Stimulated activated CD8-positive, alpha-beta memory T cell treated with anti-CD3 and anti-CD28 coated beads, Interleukin-15, amount 100 ng/mL, for 4 hours (primary cell): ENCODE data around the gene GFRA3.

ENCODE experiments used
- DNase-seq, 2 donors: peaks; one replicate each; pipeline ENCODE4 v3.0.0-alpha.2; 2020; ENCODE audit warnings: low read depth in 2 of 2

The GFRA3 gene

GRCh38 chr5:138246822-138247221, 27.6 kb downstream of the GFRA3 start:
- DNase-seq, result no peak

GRCh38 chr5:138246334-138246733, 28.1 kb downstream of the GFRA3 start:
- no peak for DNase-seq

DNA sequence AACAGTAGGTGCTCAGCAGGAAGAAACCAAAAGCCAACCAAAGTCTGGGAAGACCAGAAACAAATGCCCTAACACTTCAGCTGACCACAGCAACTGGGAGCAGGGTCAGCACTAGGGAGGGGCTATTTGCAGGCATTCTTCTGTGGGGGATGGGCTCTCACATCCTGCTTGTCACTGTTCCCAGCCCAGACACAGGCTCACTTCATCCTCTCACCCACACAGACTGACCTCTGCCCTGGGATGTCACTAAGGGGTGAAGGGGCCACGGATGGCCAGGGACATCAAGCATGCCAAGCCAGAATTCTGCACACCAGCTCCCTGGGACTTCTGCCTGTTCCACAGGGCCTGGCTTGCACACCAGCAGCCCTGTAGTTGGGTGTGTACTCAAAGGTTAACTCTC, 28.7 kb downstream of the GFRA3 start:
- DNase-seq, result no peak

DNA sequence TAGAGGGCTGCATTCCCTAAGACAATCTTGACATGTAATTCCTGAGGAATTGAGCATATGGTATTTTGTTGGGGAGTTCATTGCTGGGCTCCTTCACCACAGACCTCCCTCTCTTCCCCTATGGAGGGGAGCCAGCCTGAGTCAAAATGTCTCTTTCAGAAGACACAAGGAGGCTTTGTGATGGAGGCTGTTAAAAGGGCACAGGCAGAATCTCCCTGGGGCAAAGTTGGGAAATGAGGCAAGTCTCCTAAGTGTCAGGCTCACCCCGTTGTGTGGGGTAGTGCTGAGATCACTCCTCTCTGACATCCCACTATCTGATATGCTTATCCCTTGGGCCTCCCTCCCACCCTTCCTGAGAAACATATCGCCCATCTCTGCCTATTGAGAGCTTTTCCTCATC, 30.6 kb downstream of the GFRA3 start:
- no peak for DNase-seq

- no peak for DNase-seq
Measured at GRCh38 chr5:138241688-138242571, 32.5 kb downstream of the GFRA3 start.

DNA sequence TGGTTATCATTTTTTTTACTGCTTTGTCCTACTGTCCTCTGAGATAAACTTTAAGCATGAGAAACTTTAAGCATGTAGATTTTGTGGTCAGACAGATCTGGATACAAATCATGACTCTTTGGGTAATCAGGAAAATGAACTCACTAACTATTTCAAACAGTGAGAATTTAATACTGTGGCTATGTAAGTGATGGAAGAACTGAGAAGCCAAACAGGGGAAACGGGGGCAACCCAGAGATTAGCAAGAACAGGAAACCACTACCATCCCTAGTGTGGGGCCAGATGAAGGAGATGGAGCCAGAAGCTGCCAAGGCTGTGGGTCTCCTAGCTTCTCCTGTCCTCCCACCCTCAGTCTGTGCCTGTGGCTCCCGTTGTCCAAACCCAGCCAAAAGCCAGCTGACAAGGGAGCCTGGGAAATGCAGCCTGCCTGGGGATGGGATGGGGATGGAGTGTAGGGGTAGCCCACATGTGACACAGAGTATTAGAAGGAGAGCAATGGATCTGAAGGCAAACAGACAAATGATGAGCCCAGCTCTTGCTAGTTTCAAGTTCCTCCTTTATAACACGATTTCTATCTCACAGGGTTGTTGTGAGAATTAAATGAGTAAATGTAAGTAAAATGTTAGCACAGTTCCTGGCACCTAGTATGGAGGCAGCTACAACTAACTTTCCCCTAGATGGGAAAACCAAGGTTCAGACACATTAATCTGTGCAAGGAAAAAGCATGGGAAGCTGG, 33.6 kb downstream of the GFRA3 start:
- no peak for DNase-seq

- no peak for DNase-seq
Measured at GRCh38 chr5:138238034-138238433, 36.4 kb downstream of the GFRA3 start.

DNA sequence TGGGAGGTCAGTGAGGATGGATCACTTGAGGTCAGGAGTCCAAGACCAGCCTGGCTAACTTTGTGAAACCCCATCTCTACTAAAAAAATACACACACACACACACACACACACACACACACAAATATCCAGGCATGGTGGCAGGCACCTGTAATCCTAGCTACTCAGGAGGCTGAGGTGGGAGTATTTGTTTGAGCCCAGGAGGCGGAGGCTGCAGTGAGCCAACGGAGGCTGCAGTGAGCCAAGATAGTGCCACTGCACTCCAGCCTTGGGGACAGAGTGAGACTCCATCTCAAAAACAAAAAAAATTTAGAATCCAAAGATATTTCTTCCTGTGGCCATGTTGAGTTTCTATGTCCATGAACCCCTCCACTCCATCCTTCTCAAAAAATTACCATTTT, 39.8 kb downstream of the GFRA3 start:
- DNase-seq, result no peak

DNA sequence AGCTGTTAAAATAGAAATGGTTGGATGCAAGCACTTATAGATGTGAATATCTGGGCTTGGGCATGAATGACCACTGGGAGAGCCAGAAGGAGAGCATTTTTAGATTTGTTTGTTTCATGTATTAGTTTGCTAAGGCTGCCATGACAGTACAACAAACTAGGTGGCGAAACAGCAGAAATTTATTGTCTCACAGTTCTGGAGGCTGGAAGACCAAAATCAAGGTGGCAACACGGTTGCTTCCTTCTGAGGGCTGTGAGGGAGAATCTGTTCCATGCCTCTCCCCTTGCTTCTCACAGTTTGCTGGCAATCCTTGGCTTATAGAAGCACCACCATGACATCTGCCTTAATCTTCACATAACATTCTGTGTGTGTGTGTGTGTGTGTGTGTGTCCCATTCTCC, 41.1 kb downstream of the GFRA3 start:
- DNase-seq, result no peak

DNA sequence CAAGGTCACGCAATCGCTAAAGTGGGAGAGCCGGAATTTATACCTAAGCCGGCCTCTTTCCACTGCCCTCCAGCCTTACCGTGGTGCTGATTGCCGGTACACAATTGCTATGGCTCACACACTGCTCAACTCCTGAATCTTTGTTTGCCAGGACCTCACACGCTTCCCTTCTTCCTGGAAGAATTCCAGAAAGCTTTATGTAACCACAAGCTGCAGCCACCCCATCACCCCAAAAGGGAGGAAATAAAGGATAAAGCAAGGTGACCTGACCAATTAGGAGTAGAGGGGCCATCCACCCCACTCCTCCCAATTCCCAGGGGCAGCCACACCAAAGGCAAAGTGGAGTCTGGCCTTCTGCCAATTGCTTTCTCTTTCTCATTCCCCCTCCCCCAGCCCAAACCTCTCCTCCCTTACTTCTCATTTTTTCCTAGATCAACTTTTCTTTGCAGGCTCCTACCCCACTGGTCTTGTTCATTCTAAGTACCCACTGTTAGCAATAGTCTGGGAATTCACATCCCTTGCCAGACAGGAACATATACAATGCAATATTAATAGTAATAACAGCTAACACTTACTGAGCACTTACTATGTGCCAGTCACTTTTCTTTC, 43.3 kb downstream of the GFRA3 start:
- DNase-seq, result no peak

DNA sequence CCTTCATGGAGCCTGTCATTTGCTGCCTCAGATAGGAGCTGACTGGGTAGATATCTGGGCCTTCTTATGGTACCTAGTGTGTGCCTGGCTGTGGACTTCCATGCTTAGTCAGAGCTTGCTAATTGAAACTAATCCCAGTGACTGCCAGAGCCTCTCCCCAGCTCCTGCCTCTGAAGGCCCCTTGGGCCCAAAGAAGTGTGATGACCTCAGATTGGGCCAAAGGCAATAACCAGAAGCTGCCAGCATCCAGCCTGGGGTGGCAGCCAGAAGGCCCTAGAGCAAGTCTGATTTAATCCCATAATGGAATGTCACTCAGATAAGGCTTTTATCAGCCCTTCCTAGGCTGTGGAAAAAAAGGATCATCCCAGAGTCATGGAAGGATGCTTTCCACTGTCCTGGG, 44.2 kb downstream of the GFRA3 start:
- DNase-seq, result no peak

DNA sequence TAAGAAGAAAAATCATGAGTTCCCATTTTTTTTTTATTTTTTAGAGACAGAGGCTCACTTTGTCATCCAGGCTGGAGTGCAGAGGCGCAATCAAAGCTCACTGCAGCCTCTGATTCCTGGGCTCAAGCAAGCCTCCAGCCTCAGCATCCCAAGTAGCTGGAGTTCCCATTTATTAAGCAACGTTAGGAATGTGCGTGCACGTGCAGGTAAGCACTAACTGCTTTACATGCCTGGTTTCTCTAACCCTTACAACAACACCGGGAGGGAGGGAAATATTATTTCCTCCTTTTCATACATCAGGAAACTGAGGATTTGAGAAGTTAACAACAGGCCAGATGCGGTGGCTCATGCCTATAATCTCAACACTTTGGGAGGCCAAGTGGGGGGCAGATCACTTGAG, 45.0 kb downstream of the GFRA3 start:
- DNase-seq, result no peak

DNA sequence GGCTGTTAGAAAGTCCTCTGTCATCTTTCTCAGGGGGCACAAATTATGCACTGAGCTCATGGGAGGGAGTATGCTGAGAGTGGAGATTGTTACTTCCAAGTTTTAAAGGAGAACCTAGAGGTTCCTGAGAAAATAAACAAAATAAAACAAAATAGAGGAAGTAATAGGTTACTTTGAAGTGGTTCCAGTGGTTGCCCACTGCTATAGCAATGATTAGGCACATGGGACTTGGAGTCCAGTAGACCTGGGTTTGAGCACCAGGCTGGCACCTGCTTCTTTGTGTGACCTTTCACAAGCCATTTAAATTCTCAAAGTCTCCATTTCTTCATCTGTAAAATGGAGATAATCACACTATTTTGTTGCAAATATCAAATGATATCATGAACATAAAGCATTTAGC, 47.5 kb downstream of the GFRA3 start:
- DNase-seq, result no peak

DNA sequence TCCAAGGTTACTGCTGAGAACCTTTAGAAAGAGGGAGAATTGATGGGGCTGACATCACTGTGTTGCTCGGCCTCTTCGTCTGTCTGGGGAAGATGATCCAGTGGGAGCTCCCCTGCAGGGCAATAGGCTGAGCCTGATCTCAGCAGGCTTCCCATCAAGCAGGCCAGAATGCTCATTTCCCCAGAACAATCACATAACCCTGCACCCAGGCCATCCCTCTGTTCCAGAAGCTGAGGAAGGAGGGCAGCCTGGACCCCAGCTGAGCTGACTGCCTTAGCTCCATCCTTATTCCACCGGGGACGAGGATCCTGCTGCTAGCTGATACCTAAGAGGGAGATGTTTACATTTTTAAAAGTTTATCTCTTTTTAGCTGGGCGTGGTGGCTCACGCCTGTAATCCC, 49.7 kb downstream of the GFRA3 start:
- DNase-seq, result no peak

DNA sequence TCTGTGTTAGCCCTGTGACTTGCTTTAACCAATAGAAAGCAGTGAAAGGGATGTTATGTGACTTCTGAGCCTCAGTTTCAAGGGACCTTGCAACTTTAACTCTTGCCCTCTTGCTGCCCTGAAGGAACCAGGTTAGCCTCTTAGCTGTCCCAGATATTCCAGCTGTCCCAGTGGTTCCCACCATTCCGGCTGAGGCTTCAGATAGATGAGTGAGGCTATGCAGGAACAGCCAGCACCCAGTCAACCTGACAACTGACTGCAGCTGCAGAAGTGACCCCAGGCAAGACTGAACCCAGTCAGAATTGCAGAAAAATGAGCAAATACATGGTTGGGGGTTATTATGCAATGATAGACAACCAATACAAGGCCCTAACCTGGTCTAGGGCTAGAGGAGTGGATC, 50.9 kb downstream of the GFRA3 start:
- no peak for DNase-seq

DNA sequence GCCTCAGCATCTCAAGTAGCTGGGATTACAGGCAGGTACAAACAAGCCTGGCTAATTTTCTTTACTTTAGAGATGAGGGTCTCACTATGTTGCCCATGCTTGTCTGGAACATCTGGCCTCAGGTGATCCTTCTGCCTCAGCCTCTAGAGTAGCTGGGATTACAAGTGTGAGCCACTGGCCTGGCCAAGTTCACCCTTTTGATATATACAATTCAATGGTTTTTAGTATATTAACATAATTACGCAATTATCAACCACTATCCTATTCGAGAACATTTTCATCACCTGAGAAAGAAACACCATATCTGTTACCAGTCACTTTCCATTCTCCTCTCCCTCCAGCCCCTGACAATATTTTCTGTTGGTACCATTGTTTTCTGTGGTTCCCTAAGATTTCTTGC, 57.6 kb downstream of the GFRA3 start:
- DNase-seq, result no peak

DNA sequence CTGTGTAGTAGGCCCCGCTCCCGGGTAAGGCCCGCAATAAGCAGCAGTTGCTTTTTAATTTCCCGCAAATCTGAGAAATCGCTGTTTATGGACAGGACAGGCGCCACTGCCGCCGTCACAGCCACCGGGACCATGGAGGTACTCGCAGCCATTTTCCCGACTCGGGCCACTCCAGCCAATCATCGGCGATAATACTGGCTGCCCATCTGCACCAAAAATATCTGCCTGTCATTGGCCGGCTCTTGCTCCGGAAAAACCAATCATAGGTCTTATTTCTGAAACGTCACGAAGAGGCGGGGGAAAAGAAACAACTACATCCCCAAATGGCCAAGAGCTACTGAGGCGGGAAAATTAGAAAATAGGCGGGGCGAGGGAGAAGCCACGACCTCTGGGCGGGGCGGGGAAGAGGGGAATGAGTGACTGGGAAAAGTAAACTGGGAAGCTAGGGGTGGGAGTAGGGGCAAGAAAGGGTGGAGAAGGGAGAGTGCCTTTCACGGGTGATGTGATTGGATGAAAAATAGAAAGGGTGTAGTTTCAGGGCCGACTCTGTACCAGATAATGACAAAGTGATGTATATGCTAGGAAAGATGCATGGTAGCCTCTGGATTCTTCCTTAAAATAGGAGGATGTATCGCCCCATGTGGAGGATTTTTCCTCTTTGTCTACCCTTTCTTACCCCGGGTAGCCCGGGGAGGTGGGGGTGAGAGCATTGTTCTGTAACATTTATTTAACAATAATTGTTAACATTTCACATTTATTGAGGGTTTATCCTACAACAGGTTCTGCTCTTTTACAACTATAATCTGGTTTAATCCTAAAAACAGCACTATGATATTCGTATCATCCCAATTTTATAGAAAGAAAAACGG, 61.0 kb downstream of the GFRA3 start, which contains the start of gene CDC23:
Gene CDC23, minus strand, starts transcription at position 163 of the 869 bp plus-strand sequence. Its CDS starts 11 bp downstream, at position 152.
- DNase-seq, result peak; percentile 74 to 83

DNA sequence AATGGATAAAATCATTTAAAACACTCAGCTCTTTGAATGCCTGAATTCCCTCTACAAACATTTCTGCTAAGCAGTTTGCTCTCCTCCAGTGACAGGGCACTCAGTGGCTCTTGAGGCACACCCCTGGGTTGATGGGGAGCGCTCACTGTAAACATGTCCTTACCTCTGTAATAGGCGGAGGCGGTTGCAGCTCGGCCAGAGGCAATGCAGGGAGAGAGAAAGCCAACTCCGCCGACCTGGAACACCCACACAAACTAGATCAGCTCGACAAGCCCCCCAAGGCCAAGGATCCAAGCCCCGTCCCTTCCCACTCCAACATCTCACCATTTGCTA, 61.6 kb downstream of the GFRA3 start:
- peak in 1 of 2 donors; percentile 5 for DNase-seq

DNA sequence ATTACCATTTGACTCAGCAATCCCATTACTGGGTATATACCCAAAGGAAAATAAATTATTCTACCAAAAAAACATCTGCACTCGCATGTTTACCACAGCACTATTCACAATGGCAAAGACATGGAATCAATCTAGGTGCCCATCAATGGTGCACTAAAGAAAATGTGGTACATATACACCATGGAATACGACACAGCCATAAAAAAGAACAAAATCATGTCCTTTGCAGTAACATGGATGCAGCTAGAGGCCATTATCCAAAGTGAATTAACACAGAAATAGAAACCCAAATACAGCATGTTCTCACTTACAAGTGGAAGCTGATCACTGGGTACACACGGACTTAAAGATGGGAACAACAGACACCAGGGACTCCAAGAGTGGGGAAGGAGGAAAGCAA, 63.4 kb downstream of the GFRA3 start:
- no peak for DNase-seq
